ENCODE measurements around the gene VSIR. TPM values are rescaled to one million over a fixed set of nuclear protein-coding genes. Genes with fewer than 3 reads are reported as not detected.

The VSIR gene
- polyA plus RNA-seq, result 100 to 1,000 TPM; 183 to 376 (median 274) TPM

DNA sequence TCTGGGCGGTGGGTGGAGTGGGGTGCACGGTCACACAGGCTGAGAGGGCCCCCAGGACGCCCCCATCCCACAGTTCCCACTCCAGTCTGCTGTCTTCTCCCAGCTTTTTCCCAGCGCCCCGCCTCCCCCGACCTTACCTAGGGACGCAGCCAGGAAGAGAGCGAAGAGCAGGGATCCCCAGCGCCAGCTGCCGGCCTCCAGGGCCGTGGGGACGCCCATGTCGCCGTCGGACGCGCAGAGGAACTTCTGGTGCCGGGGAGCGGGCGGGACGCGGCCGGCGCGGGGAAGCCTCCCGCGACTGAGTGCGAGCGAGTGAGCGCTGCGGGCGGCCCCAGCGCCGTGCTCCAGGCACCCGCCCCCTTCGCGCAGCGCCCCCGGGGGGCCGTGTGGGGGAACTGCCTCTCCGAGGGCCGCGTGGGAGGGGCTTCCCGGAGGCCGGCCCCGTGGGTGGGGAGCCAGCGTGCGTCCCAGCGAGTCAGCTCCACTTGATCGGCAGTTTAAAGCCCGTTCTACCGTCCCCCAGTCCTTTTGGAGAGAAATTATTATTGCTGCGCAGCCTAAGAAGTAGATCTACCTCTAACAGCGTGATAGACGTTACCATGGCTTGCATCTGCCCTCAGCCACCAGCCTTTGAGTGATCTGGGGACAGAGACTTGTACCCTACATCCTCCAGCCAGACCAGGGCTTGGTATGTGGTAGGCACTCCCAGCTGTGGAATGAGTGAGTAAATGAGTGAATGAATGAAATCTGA is at the start of gene VSIR:
Gene VSIR (minus strand): TSS at position 300 of the 751 bp plus-strand sequence. CDS start 81 bp downstream, at position 219.
- peak; percentile 95 to 96 (median 95) for DNase-seq
- Mint-ChIP-seq H3K36me3 (peaks cover 0 to 7% (median 6%) of the 10 kb centered on the region in 3 donors), H3K4me3 (peak within 1 kb of the TSS; percentile 91 to 94 (median 92)), H3K4me1 (peaks cover 71 to 72% of the 10 kb centered on the region in 2 donors), H3K27me3 (ENCODE audit: low read depth in 3 of 3) (peaks cover 0 to 6% (median 4%) of the 10 kb centered on the region in 3 donors), H3K27ac (peak within 1 kb of the TSS; percentile 94 to 98 (median 96)), H3K9me3 (no peaks in the 10 kb centered on the region)

- no peaks in the 10 kb centered on the region for H3K27me3 Mint-ChIP-seq (ENCODE audit: low read depth in 3 of 3)
- peak; percentile 41 to 49 (median 43) for DNase-seq
- H3K36me3 Mint-ChIP-seq, result peaks cover 16 to 68% (median 43%) of the 10 kb centered on the region in 3 donors
- H3K4me1 Mint-ChIP-seq, result peaks cover 14 to 25% of the 10 kb centered on the region in 2 donors
- H3K4me3 Mint-ChIP-seq, result no peak overlapping the region
- no peaks in the 10 kb centered on the region for H3K9me3 Mint-ChIP-seq
- peak overlapping the region; percentile 6 to 56 (median 53) for H3K27ac Mint-ChIP-seq
These were observed 48.8 kb upstream of the VSIR start for GRCh38 chr10:71821909-71822763.

DNA sequence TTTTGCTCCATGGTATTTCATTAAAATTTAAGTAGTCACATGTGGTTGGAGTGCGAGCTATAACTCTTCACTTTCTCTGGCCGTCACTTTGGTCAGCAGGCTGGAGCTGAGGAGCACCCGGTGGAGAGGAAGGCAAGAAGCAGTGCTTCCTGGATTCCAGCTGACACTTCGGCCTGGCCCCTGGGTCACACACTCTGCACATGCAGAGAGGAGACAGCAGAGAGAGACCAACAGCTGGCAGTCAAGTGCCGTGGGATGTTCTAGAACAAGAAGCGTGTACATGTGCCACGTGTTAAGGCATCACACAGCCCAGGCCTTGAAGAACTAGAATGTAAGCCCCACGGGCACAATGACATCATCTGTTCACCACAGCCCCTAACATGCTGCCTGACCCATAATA is 47.6 kb upstream of the VSIR start:
- H3K4me3 Mint-ChIP-seq, result no peak overlapping the region
- no peaks in the 10 kb centered on the region for H3K27me3 Mint-ChIP-seq (ENCODE audit: low read depth in 3 of 3)
- H3K27ac Mint-ChIP-seq, result peak overlapping the region in 1 of 6 donors; percentile 4
- DNase-seq, result no peak
- H3K4me1 Mint-ChIP-seq, result peaks cover 14 to 25% of the 10 kb centered on the region in 2 donors
- H3K9me3 Mint-ChIP-seq, result no peaks in the 10 kb centered on the region
- H3K36me3 Mint-ChIP-seq, result peaks cover 15 to 68% (median 49%) of the 10 kb centered on the region in 3 donors

DNA sequence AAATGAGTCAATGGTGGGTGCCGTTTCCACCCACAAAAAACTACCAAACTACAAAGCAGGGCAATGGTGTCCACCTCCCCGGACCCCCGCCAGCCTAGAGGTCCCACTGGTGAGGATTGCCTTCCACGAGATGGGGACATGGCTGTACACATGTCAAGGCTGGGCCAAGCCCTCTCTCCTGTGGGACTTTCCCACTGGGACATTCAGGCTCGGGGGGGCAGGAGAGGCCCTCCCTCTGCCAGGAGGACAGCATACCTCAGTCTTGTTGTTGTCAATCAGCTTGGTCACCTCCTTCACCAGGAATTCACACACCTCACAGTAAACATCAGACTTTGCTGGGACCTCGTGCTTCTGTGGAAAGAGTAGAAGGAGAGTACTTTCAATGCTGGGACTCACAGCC is 46.7 kb upstream of the VSIR start:
- DNase-seq, result no peak
- H3K36me3 Mint-ChIP-seq, result peaks cover 14 to 67% (median 43%) of the 10 kb centered on the region in 3 donors
- H3K4me1 Mint-ChIP-seq, result peaks cover 14 to 25% of the 10 kb centered on the region in 2 donors
- H3K9me3 Mint-ChIP-seq, result no peaks in the 10 kb centered on the region
- peaks cover 0 to 3% (median 1%) of the 10 kb centered on the region in 3 donors for H3K27me3 Mint-ChIP-seq (ENCODE audit: low read depth in 3 of 3)
- no peak overlapping the region for H3K4me3 Mint-ChIP-seq
- H3K27ac Mint-ChIP-seq, result no peak overlapping the region

- Mint-ChIP-seq H3K4me1 (peaks cover 14 to 25% of the 10 kb centered on the region in 2 donors), H3K4me3 (no peak overlapping the region), H3K27me3 (ENCODE audit: low read depth in 3 of 3) (peaks cover 0 to 3% (median 1%) of the 10 kb centered on the region in 3 donors), H3K36me3 (peaks cover 14 to 65% (median 42%) of the 10 kb centered on the region in 3 donors), H3K9me3 (no peaks in the 10 kb centered on the region), H3K27ac (peak overlapping the region in 1 of 6 donors; percentile 67)
- DNase-seq, result no peak
These were observed 46.1 kb upstream of the VSIR start for GRCh38 chr10:71819441-71819861.

DNA sequence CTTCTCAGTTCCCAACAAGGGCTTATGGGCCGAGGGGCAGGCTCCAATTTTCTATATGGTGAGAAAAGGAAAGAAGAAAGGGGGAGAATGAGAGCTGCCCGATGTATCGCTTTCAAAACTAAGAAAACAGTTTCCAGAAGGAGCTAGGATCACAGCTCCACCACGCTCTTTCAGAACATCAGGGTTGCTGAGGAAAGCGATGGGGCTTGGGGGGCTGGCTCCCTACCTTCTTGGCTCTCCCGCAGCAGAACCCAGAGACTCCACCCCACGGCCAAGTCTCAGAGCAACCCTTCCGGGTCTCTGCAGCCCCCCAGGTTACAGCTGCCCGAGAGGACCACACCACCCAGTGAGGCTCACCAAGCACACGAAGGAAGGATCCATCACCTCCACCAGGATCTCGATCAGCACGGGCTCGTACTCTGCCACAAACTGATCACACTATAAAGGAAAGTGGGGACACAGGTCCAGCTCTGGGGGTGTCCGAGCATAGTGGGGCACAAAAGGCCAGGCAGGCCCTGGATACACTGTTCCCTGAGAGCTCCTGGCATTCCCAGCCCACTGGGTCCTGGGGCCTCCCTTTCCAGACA is 45.4 kb upstream of the VSIR start:
- Mint-ChIP-seq H3K4me3 (no peak overlapping the region), H3K27ac (peak overlapping the region in 1 of 6 donors; percentile 23), H3K4me1 (peaks cover 14 to 25% of the 10 kb centered on the region in 2 donors), H3K27me3 (ENCODE audit: low read depth in 3 of 3) (peaks cover 0 to 3% (median 1%) of the 10 kb centered on the region in 3 donors), H3K36me3 (peaks cover 14 to 59% (median 35%) of the 10 kb centered on the region in 3 donors), H3K9me3 (no peaks in the 10 kb centered on the region)
- no peak for DNase-seq

DNA sequence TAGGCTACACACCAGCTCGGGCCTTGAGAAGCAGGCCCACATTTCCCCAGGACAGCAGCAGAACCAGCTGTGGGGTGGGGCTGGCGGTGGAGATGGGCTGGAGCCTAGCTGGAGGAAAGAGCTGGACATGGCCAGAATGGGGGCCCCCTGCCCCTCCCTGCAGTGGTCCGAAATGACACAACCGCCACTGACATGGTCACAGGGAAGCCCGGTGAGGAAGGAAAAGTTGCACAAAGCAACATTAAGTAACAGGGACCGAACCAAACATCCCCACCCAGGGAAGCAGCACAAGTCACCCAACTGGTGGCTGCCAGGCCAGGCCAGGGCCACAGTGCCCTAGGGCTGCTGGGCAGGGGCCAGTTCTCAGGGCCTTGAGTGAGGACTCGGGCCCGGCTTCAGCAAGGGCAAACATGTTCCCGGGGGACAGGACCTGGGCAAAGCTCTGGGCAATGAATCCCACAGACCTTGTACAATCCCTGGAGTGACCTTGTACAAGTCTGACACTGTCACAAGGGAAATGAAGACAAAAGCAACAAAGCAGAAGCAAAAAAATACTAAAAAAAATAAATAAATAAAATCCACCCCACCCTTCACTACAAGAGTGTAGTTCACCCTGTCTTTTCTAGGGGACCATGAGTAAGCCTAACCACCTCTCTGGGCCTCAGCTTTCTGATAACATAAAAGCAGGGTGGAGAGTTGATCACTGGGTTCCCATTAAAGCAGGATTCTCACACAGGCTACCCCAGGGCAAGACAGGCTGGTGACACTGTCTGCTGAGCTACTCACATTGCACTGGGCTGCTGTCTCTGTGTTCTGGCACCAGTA is 44.7 kb upstream of the VSIR start:
- H3K27me3 Mint-ChIP-seq (ENCODE audit: low read depth in 3 of 3), result peaks cover 0 to 3% (median 1%) of the 10 kb centered on the region in 3 donors

DNA sequence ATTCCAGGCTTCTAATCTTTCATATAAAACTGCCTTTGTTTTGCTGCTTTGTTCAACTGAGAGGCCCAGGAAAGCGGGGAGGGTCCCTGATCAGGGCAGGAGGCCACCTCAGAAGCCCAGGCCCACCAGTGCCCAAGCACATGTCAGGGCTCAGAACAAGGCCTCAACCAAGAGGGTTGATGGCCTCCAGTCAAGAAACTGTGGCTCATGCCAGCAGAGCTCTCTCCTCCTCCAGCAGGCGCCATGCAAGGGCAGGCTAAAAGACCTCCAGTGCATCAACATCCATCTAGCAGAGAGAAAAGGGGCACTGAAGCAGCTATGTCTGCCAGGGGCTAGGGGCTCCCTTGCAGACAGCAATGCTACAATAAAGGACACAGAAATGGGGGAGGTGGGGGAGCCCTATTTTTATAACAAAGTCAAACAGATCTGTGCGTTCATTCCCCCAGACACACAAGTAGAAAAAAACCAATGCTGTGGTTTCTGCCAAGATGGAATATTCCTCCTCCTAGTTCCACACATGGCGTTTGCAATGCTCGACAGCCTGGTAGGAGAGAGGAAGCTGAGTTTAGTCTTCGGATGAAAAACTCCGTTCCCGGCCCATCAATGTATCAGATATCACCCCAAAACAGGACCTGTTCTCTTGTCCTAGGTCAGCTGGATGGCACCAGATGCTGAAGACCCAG is 43.8 kb upstream of the VSIR start:
- no peaks in the 10 kb centered on the region for H3K9me3 Mint-ChIP-seq
- no peak for DNase-seq
- H3K4me1 Mint-ChIP-seq, result peaks cover 7 to 9% of the 10 kb centered on the region in 2 donors
- no peak overlapping the region for H3K4me3 Mint-ChIP-seq
- H3K27me3 Mint-ChIP-seq (ENCODE audit: low read depth in 3 of 3), result peaks cover 0 to 3% (median 1%) of the 10 kb centered on the region in 3 donors
- peak overlapping the region in 2 of 6 donors; percentile 8 to 48 for H3K27ac Mint-ChIP-seq
- peaks cover 14 to 55% (median 30%) of the 10 kb centered on the region in 3 donors for H3K36me3 Mint-ChIP-seq

More for the DNA sequence above, 44.7 kb upstream of the VSIR start:
- Mint-ChIP-seq H3K4me1 (peaks cover 14 to 19% of the 10 kb centered on the region in 2 donors), H3K4me3 (no peak overlapping the region), H3K36me3 (peaks cover 14 to 55% (median 33%) of the 10 kb centered on the region in 3 donors), H3K27ac (peak overlapping the region in 1 of 6 donors; percentile 23), H3K9me3 (no peaks in the 10 kb centered on the region)
- no peak for DNase-seq

DNA sequence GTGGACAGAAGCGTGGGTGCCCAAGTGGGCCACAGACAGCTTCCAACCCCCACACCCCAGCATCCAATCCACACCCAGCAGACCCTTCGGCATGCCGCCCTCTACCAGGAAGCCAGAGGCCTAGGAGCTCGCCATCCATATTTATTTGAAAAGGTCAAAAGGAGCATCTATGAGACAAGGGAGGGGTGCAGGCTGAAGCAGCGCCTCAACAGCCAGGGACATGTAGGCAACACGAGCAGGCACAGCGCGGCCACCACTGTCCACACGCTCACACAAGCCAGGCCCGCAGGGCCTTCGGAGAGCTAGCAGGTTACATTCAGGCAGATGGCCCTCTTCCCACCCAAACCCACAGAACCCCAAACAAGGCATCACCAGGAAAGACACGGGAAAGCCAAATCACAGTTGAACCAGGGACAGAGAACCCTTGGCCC is 43.1 kb upstream of the VSIR start:
- DNase-seq, result no peak
- H3K27me3 Mint-ChIP-seq (ENCODE audit: low read depth in 3 of 3), result peaks cover 0 to 3% (median 1%) of the 10 kb centered on the region in 3 donors
- peaks cover 3% of the 10 kb centered on the region in 2 donors for H3K4me1 Mint-ChIP-seq
- no peak overlapping the region for H3K4me3 Mint-ChIP-seq
- H3K27ac Mint-ChIP-seq, result no peak overlapping the region
- H3K9me3 Mint-ChIP-seq, result no peaks in the 10 kb centered on the region
- peaks cover 13 to 51% (median 25%) of the 10 kb centered on the region in 3 donors for H3K36me3 Mint-ChIP-seq

DNA sequence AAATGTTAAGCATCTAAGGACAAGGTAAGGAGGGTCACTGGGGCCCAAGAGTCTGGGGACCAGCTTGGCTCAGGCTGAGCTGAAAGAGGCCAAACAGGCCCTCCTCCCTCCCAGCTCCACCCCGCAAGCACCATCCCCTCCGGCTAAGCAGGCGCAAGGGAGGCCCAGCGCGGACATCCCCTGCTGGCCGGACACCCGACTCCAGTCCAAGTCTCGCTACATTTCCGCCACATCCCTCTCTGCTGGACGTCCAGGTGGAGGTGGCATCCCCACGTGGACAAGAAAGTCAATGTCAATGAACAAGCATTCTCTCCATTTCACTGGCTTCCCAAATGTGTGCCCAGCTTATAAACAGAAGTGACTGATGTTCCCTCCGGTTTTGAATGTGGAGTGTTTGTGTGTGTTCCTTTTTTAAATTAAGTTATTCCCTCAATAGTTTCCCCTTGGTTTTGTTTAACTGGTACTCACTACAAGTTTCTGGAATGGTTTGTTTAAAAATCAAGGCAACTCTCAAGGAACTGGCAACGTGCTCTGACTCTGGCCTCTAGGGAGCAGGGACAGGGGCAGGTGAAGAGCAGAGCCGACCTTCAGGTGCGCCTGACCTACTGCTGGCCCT is 42.3 kb upstream of the VSIR start:
- H3K36me3 Mint-ChIP-seq, result peaks cover 8 to 43% (median 20%) of the 10 kb centered on the region in 3 donors
- no peak for DNase-seq
- no peaks in the 10 kb centered on the region for H3K9me3 Mint-ChIP-seq
- peaks cover 0 to 3% (median 1%) of the 10 kb centered on the region in 3 donors for H3K27me3 Mint-ChIP-seq (ENCODE audit: low read depth in 3 of 3)
- H3K4me3 Mint-ChIP-seq, result no peak overlapping the region
- H3K4me1 Mint-ChIP-seq, result peaks cover 0 to 1% of the 10 kb centered on the region in 2 donors
- H3K27ac Mint-ChIP-seq, result no peak overlapping the region

GRCh38 chr10:71814922-71815411 is 41.6 kb upstream of the VSIR start:
- H3K4me1 Mint-ChIP-seq, result peaks cover 0 to 1% of the 10 kb centered on the region in 2 donors
- no peak for DNase-seq
- peaks cover 5 to 41% (median 20%) of the 10 kb centered on the region in 3 donors for H3K36me3 Mint-ChIP-seq
- peaks cover 0 to 3% (median 1%) of the 10 kb centered on the region in 3 donors for H3K27me3 Mint-ChIP-seq (ENCODE audit: low read depth in 3 of 3)
- no peak overlapping the region for H3K4me3 Mint-ChIP-seq
- H3K9me3 Mint-ChIP-seq, result no peaks in the 10 kb centered on the region
- no peak overlapping the region for H3K27ac Mint-ChIP-seq

Data from immature natural killer cell (primary cell).